IPS DF 19.7 (cell line): ENCODE measurements around the gene PTAFR.

Source experiments
- DNase-seq: peaks from one replicate; pipeline ENCODE4 v3.0.0-alpha.2; 2013; ENCODE audit warnings: low read depth, low spot score

PTAFR gene

DNA sequence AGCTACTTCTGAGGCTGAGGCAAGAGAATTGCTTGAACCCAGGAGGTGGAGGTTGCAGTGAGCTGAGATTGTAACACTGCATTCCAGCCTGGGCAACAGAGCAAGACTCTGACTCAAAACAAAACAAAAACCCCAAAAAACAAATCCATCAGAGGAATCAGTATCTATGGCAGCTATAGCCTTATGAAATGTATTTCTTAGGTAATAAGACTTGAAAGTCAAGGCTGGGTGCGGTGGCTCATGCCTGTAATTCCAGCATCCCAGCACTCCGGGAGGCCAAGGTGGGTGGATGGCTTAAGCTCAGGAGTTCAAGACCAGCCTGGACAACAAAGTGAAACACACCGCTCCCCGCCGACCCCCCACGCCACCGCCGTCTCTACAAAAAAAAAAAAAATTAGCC is 56.9 kb downstream of the PTAFR start:
- DNase-seq = no peak

GRCh38 chr1:28118640-28119307 is 57.7 kb downstream of the PTAFR start:
- no peak for DNase-seq

DNA sequence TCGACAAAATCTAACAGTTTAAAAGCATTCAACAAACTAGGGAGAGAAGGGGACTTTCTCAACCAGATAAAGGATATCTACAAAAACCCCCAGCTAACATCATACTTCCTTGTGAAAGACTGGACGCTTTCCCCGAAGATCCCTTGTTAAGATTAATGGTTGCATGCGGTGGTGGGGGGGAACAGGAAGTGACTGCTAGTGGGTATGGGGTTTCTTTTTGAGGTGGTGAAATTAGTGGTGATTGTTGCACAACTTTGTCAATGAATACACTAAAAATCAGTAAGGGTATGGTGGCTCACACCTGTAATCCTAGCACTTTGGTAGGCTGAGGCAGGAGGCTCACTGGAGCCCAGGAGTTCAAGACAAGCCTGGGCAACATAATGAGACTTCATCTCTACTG is 61.2 kb downstream of the PTAFR start:
- no peak for DNase-seq

DNA sequence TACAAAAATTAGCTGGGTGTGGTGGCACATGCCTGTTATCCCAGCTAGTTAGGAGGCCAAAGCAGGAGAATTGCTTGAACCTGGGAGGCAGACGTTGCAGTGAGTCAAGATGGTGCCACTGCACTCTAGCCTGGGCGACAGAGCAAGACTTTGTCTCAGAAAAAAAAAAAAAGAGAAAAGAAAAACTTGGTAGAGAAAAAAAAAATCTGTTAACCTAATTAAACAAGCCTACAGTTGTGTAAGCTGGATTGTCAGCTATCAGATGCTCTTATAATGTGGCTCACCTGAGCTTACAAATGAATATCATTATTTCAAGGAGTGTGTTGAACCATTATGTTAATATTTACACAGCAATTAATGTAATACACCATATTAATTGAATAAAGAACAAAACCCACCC is 61.6 kb downstream of the PTAFR start:
- no peak for DNase-seq

GRCh38 chr1:28113242-28113572 is 63.3 kb downstream of the PTAFR start:
- peak; percentile 17 for DNase-seq

DNA sequence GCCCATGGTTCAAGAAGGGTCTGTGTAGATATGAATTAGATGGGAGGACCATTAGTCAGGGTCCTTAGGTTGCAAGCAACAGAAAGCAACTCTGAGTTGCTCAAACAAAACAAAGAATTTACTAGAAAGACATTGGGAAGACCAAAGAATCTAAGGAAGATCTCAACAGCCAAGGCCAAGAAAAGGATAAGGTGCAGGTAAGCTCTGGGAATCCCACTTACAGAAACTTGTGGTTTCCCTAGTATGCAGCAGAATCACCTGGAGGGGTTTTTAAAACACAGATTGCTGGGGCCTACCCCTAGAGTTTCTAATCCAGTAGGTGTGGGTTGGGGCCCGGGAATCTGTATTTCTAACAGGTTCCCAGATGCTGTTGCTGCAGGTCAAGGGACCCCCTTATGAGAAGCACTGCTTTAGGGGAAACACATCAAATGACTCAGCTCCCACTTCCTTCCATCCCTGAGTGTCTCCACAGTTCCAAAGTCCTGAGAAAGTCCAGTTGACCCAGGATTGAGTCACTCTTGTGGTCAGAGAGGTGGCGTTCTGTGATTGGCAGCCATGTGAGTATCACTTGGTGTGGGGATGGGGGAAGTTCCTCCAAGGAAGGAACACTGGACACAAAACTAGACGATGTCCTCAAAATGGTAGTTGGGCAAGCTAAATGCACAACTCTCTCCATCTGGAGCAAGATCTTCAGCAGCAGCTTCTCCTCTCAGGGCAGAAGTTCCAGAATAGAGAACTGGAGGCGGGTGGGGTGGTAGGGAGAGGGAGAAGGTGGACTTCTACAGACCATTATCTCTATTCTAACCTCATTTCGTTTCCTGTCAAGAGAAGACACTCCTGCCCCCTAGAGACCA is 63.9 kb downstream of the PTAFR start:
- no peak for DNase-seq

GRCh38 chr1:28111157-28111556 is 65.3 kb downstream of the PTAFR start:
- no peak for DNase-seq

DNA sequence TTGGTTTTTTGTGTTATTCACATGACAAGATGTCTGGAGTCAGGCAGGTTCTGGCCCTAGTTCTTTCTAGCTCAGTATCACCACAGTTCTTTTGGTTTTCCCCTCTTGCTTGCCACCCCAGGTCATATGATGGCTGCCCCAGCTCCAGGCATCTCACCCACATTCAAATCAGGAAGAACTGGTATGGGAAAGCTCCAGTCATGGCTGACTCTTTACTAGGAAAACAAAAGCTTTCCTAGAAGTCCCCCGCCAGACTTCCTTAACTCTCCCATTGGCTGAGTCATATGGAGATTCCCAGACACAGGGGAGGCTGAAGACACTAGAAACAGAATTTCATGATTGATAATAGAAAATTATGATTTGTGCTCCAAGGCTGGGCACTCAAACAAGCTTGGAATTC is 65.9 kb downstream of the PTAFR start:
- no peak for DNase-seq

GRCh38 chr1:28109639-28110038 is 66.9 kb downstream of the PTAFR start:
- DNase-seq = no peak

DNA sequence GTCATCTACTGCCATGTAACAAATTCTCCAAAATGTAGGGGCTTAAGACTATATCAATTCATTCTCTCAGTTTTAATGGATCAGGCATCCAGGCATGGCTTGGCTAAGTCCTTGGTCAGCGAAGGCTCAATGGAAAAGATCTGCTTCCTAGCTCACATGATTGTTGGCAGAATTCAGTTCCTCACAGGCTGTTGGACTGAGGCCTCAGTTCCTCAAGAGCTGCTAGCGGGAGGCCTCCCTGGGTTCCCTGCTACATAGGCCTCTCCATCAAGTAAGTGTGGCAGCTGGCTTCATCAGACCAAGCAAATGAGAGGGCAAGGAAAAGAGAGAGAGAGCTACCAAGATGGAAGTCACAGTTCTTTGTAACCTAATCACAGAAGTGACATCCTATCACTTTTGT is 68.5 kb downstream of the PTAFR start:
- DNase-seq = no peak

DNA sequence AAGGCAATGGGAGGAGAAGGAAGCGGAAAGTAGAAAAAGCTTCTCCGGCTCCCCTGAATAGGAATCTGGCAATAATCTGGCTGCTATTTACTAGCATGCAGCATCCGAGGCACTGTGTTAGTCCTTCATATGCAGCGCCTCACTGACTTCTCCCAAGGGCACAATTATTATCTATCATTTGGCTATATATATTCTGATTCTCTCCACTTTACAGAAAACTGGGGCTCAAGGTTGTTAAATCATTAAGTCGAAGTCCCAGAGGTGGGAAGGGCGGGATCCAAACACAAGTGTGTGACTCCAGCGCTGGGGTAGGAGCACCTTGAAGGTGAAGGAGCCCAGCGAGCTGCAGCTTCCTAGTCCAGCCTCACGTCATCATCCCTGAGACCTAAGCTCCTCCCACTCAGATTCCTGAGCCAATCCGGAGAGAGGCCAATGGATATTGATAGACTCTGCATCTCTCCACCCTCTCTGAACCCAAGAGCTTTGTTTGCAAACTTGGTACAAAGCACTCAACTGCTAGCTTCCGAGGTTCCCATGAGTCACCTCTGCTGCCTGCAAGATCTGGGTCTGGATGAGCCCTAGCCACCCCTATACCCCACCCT is 71.5 kb downstream of the PTAFR start:
- DNase-seq = peak; percentile 96

DNA sequence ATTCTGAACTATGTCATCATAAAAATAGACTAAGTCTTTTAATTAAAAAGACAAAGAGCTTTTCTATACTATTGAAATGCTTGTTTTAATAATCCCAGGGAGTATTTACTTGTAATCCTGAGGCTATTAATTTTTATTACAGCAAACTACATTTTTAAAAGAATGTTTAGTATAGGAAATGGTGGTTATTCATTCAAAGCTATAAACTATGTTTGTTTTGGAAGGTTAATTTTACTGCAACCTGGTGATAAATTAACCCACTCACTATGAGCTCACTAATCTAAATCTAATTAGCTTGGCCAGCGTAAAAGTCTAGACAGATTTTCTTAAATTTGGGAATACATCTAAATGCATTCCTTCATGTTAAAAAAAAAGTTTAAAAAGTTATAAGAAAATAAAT is 74.3 kb downstream of the PTAFR start:
- DNase-seq = no peak

GRCh38 chr1:28099050-28099769 is 77.3 kb downstream of the PTAFR start:
- no peak for DNase-seq
